ENCODE data around the gene ARMH3.

DNA sequence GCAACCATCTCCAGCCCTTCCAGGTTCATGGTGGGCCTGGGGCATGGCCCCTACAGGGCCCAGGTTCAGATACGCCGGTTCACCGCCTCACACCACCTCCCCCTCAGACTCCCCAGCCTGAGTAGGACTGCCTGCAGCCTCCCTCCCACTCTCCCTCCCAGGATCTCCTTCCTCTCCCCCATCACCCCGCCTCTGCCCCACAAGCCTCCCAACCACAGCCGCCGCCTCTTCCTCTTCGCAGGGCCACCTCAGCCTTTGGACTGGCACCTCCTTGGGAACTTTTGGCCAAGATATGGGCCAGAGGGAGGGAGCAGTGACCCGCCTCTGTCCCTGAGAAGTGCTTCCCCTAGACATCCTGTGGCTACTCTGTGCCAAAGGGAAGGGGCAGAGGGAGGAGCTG lies 221.6 kb downstream of the ARMH3 start:
- TF ChIP-seq EZH2phosphoT487 (IDR thresholded peaks at IDR 0.05; ENCODE audit: borderline replicate concordance, low read depth, low read length): no peak
- TF ChIP-seq, protein P1, sequence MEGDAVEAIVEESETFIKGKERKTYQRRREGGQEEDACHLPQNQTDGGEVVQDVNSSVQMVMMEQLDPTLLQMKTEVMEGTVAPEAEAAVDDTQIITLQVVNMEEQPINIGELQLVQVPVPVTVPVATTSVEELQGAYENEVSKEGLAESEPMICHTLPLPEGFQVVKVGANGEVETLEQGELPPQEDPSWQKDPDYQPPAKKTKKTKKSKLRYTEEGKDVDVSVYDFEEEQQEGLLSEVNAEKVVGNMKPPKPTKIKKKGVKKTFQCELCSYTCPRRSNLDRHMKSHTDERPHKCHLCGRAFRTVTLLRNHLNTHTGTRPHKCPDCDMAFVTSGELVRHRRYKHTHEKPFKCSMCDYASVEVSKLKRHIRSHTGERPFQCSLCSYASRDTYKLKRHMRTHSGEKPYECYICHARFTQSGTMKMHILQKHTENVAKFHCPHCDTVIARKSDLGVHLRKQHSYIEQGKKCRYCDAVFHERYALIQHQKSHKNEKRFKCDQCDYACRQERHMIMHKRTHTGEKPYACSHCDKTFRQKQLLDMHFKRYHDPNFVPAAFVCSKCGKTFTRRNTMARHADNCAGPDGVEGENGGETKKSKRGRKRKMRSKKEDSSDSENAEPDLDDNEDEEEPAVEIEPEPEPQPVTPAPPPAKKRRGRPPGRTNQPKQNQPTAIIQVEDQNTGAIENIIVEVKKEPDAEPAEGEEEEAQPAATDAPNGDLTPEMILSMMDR (conservative IDR thresholded peaks at IDR 0.05; ENCODE audit: low read length): no peak
